Loucy (cell line): Measurements from ENCODE around the gene DAW1.

Experiments used
- EZH2phosphoT487 ChIP-seq: fragments of 200-600 bp; IDR thresholded peaks from 2 replicates; pipeline ENCODE4 v1.6.1; 2018; ENCODE audit warnings: antibody characterized with exemption, mild to moderate bottlenecking, moderate library complexity, borderline replicate concordance
- TF ChIP-seq, protein P1 (sequence below): fragments of 200-600 bp; sonication (generic); conservative IDR thresholded peaks from 2 replicates; pipeline ENCODE4 v1.5.1; 2014; ENCODE audit warnings: mild to moderate bottlenecking, antibody characterized with exemption, low read length

DNA sequence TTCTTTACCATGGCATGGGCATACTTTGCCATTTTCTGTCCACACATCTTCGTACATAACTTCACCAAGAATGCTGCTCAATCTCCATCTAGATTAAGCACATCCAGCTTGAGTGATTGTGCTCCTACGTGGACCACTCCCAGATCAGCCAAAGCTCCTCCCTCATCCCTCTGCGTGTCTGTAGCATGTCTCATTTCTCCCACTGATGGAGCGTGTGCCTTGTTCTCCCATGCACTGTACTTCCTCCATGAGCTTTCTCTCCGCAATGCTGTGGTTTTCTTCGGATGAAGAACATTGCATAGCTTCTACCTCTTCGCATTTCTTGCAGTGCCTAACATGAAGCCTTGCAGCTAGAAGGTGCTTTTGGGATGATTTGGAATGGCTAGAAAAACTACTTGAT is 44.3 kb upstream of the DAW1 start:
- TF ChIP-seq, protein P1, sequence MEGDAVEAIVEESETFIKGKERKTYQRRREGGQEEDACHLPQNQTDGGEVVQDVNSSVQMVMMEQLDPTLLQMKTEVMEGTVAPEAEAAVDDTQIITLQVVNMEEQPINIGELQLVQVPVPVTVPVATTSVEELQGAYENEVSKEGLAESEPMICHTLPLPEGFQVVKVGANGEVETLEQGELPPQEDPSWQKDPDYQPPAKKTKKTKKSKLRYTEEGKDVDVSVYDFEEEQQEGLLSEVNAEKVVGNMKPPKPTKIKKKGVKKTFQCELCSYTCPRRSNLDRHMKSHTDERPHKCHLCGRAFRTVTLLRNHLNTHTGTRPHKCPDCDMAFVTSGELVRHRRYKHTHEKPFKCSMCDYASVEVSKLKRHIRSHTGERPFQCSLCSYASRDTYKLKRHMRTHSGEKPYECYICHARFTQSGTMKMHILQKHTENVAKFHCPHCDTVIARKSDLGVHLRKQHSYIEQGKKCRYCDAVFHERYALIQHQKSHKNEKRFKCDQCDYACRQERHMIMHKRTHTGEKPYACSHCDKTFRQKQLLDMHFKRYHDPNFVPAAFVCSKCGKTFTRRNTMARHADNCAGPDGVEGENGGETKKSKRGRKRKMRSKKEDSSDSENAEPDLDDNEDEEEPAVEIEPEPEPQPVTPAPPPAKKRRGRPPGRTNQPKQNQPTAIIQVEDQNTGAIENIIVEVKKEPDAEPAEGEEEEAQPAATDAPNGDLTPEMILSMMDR = no peak
- no peak for TF ChIP-seq EZH2phosphoT487
